GM19099 (cell line): Measurements from ENCODE around the gene CD52.

ENCODE experiments used
- POLR2A ChIP-seq: IDR thresholded peaks from 3 replicates; pipeline ENCODE4 v1.6.1; 2011; ENCODE audit warnings: low read depth; ENCODE audit not compliant: insufficient read length; ENCODE audit errors: extremely low read depth

CD52 gene

GRCh38 chr1:26367441-26367840 is 49.7 kb downstream of the CD52 start:
- TF ChIP-seq POLR2A, result no peak

- TF ChIP-seq POLR2A, result no peak
These were observed 50.2 kb downstream of the CD52 start for GRCh38 chr1:26368006-26368405.

- no peak for TF ChIP-seq POLR2A
These were observed 50.7 kb downstream of the CD52 start for GRCh38 chr1:26368486-26368885.
